Measurements from ENCODE around the gene PCF11.
"Not testable (repeated sequence)": the region's sequence is repeated elsewhere in the genome, so short reads cannot be mapped to it uniquely, and the experiment has no call there.

The PCF11 gene

DNA sequence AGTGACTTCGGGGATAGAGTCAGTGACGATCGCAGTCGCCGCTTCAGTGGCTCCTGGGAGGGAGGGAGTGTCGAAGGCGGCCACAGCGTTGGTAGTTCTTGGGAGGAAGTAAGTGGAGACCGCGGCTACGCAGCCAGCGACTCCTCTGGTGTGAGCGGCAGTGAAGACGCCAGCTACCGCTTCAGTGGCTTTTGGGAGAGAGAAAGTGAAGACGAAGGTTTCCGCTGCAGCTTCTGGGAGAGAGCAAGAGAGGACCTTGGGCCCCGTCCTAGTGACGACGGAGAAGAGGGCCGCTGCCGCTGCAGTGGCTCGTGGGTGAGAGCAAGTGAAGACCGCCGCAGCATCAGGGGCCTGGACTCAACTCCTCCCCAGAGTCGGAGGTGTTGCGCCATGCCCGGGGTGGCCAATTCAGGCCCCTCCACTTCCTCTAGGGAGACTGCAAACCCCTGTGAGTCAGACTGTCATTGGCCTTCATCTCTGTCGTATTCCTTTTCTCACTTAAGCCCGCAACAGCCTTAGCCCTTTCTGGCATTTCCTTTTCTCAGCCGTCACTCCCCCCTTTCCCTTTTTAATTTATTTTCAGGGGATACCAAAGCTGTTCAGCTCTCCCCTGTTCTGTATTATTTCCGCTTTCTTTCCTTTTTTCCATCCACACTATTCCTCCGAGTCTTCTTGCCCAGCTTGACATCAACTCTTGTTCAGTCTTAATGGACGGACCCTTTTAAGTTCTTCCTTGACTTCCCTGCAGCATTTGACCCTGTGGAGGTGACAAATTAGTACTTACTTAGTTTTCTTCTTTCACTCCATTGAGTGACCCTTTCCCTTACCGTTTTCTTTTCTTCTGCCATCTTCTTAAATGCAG, 37.6 kb downstream of the PCF11 start:
- peaks cover 10% of the 10 kb centered on the region for H3K36me3 ChIP-seq (ENCODE audit: insufficient read depth, low read length)
- peak overlapping the region; percentile 66 for H3K9ac ChIP-seq (ENCODE audit: low read length)
- H3K4me3 ChIP-seq (ENCODE audit: low read depth in 1 of 2, low read length in 2 of 2) = peak overlapping the region; percentile 66 to 92
- no peaks in the 10 kb centered on the region for H3K9me3 ChIP-seq (ENCODE audit: low read length)
- peak overlapping the region; percentile 87 for H3K27ac ChIP-seq (ENCODE audit: low read depth, low read length)
- H3K27me3 ChIP-seq (ENCODE audit: control insufficient read depth in 1 of 2, insufficient read depth in 2 of 2, low read length in 2 of 2) = no peaks in the 10 kb centered on the region
- peaks cover 39% of the 10 kb centered on the region for H3K4me1 ChIP-seq (ENCODE audit: insufficient read depth, low read length)

DNA sequence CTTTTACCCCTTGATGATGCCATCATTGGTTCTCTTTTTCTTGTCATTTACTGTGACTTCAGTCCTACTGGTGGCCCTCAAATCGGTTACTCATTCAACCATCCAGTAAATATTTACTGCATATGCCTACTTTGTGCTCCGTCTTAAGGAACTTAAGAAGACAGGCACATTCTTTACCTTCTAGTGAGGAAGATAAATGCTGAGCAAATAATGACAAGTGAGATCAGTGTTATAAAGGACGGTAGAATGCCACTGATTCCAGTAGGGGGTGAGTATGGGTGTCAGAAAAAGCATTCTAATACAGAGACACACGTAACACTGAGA, 38.2 kb downstream of the PCF11 start:
- H3K9me3 ChIP-seq (ENCODE audit: low read length) = no peaks in the 10 kb centered on the region
- H3K27me3 ChIP-seq (ENCODE audit: control insufficient read depth in 1 of 2, insufficient read depth in 2 of 2, low read length in 2 of 2) = no peaks in the 10 kb centered on the region
- H3K27ac ChIP-seq (ENCODE audit: low read depth, low read length) = peak overlapping the region; percentile 87
- peaks cover 39% of the 10 kb centered on the region for H3K4me1 ChIP-seq (ENCODE audit: insufficient read depth, low read length)
- H3K9ac ChIP-seq (ENCODE audit: low read length) = peak overlapping the region; percentile 66
- H3K4me3 ChIP-seq (ENCODE audit: low read depth in 1 of 2, low read length in 2 of 2) = peak overlapping the region in 1 of 2 donors; percentile 92
- peaks cover 7% of the 10 kb centered on the region for H3K36me3 ChIP-seq (ENCODE audit: insufficient read depth, low read length)

DNA sequence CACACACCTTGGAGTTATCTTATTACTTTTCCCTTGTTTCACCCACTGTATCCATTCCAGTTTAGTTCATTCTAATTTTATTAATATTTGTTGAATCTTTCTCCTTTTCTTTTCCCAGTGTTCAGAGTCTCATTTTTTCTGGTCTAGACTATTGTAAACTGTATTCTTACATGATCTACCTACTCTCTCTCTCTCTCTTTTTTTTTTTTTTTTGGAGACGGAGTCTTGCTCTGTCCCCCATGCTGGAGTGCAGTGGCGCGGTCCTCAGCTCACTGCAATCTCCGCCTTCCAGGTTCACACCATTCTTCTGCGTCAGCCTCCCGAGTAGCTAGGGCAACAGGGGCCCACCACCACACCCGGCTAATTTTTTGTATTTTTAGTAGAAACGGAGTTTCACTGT, 38.7 kb downstream of the PCF11 start:
- Histone ChIP-seq H3K9ac (ENCODE audit: low read length) (no peak overlapping the region), H3K9me3 (ENCODE audit: low read length) (no peaks in the 10 kb centered on the region), H3K27me3 (ENCODE audit: control insufficient read depth in 1 of 2, insufficient read depth in 2 of 2, low read length in 2 of 2) (no peaks in the 10 kb centered on the region), H3K36me3 (ENCODE audit: insufficient read depth, low read length) (peaks cover 4% of the 10 kb centered on the region), H3K4me1 (ENCODE audit: insufficient read depth, low read length) (peaks cover 39% of the 10 kb centered on the region), H3K27ac (ENCODE audit: low read depth, low read length) (no peak overlapping the region), H3K4me3 (ENCODE audit: low read depth in 1 of 2, low read length in 2 of 2) (no peak overlapping the region)

DNA sequence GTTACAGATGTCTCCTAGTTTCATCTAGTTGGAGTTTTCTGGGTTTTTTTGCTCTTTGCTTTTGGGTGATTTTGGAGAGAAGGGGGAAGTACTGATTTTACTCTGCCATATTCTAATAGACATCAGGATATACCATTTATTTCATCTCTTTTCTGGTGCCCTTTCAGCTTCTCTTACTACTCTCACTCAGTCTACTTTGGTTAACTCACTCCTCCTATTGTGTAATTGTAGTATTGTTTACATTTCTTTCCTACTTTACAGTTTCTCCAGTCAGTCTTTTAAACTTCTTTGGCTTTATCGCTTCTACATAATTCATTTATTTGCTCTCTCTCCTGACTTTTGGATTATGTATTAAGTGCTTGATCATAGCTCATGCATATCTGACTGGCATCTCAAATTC, 43.1 kb downstream of the PCF11 start:
- H3K27ac ChIP-seq (ENCODE audit: low read depth, low read length) = no peak overlapping the region
- H3K4me1 ChIP-seq (ENCODE audit: insufficient read depth, low read length) = peaks cover 23% of the 10 kb centered on the region
- no peaks in the 10 kb centered on the region for H3K9me3 ChIP-seq (ENCODE audit: low read length)
- H3K9ac ChIP-seq (ENCODE audit: low read length) = no peak overlapping the region
- H3K36me3 ChIP-seq (ENCODE audit: insufficient read depth, low read length) = peaks cover 8% of the 10 kb centered on the region
- no peaks in the 10 kb centered on the region for H3K27me3 ChIP-seq (ENCODE audit: control insufficient read depth in 1 of 2, insufficient read depth in 2 of 2, low read length in 2 of 2)
- no peak overlapping the region for H3K4me3 ChIP-seq (ENCODE audit: low read depth in 1 of 2, low read length in 2 of 2)

DNA sequence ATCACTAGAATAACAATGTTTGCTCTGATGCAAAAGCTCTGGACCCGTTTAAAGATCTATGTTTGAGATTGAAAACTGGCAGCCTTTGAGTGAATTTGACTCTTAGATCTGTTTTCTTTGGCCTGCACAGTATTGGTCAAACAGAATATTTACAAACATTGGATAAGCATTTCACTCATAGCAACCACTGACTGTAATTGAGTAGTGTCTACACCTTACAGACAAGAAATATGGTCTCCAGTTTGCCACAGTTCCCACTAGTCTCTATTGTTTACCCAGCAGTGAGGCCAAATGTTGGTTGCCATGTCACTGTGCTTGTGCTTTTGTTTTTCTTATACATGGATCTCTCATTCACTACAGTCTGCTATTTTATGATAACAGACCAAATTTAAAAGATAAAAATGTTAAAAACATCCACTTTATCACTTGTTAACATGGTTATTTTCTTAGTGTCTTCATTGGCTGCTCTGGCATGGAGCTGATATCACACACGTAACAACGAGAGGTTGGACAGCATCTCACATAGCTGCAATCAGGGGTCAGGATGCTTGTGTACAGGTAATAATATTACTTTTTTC, 48.8 kb downstream of the PCF11 start:
- no peak overlapping the region for H3K4me3 ChIP-seq (ENCODE audit: low read depth in 1 of 2, low read length in 2 of 2)
- no peaks in the 10 kb centered on the region for H3K4me1 ChIP-seq (ENCODE audit: insufficient read depth, low read length)
- no peak overlapping the region for H3K9ac ChIP-seq (ENCODE audit: low read length)
- H3K27me3 ChIP-seq (ENCODE audit: control insufficient read depth in 1 of 2, insufficient read depth in 2 of 2, low read length in 2 of 2) = no peaks in the 10 kb centered on the region
- no peak overlapping the region for H3K27ac ChIP-seq (ENCODE audit: low read depth, low read length)
- H3K9me3 ChIP-seq (ENCODE audit: low read length) = no peaks in the 10 kb centered on the region
- peaks cover 30% of the 10 kb centered on the region for H3K36me3 ChIP-seq (ENCODE audit: insufficient read depth, low read length)

DNA sequence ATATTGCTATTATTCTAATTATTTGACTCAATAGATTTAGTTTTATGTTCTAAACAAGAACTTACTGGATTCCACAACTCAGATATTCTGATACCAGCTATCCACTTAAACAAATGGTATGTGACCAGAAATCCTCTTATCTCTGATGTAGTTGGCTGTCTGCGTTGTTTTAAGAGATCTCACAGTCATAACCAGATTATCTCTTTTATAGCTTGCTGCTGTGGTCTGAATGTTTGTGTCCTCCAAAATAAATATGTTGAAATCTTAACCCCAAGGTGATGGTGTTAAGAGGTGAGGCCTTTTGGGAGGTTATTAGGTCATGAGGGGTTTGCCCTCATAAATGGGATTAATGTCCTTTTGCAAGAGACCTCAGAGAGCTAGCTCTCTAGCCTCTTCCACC, 49.3 kb downstream of the PCF11 start:
- no peak overlapping the region for H3K4me3 ChIP-seq (ENCODE audit: low read depth in 1 of 2, low read length in 2 of 2)
- no peaks in the 10 kb centered on the region for H3K27me3 ChIP-seq (ENCODE audit: control insufficient read depth in 1 of 2, insufficient read depth in 2 of 2, low read length in 2 of 2)
- H3K27ac ChIP-seq (ENCODE audit: low read depth, low read length) = no peak overlapping the region
- peaks cover 30% of the 10 kb centered on the region for H3K36me3 ChIP-seq (ENCODE audit: insufficient read depth, low read length)
- no peaks in the 10 kb centered on the region for H3K4me1 ChIP-seq (ENCODE audit: insufficient read depth, low read length)
- no peak overlapping the region for H3K9ac ChIP-seq (ENCODE audit: low read length)
- no peaks in the 10 kb centered on the region for H3K9me3 ChIP-seq (ENCODE audit: low read length)

DNA sequence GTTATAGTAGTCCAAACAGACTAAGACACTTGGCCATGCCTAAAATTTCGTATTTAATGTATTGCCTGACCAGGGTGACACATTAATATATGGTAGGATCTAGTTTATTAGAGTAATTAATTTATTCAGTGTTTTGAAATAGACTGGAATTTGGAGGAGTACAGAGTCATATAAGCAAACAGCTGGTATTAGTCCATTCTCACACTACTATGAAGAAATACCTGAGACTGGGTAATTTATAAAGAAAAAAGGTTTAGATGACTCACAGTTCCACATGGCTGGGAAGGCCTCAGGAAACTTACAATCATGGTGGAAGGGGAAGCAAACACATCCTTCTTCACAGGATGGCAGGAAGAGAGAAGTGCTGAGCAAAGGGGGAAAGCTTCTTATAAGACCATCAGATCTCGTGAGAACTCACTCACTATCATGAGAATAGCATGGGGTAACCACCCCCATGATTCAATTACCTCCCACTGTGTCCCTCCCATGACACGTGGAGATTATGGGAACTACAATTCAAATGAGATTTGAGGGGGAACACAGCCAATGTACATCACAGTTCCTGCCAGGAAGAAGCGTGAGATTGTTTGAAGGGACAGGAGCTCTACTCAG, 49.9 kb downstream of the PCF11 start:
- H3K36me3 ChIP-seq (ENCODE audit: insufficient read depth, low read length) = peaks cover 30% of the 10 kb centered on the region
- not testable (repeated sequence) for H3K4me3 ChIP-seq (ENCODE audit: low read depth in 1 of 2, low read length in 2 of 2); H3K4me1 ChIP-seq (ENCODE audit: insufficient read depth, low read length)

DNA sequence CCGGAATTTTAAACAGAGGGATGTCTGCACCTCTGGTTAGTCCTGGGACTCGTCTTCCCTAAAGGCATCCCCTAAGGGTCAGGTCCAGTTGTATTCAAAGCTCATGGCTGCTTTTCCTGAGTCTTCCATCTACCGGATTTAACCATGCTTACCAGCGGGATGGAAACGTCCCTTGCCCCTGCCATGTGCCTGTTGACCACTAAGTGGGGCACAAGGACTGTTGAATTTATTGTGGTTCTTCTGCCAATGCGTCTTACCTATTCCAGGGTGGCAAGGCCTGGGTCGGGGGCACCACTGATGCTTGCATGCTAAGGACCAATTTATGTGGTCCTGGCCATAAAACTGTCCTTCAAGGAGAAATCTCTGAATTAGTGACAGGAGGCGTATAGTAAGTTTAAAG, 62.2 kb downstream of the PCF11 start:
- Histone ChIP-seq H3K27ac (ENCODE audit: low read depth, low read length) (no peak overlapping the region), H3K4me1 (ENCODE audit: insufficient read depth, low read length) (no peaks in the 10 kb centered on the region), H3K4me3 (ENCODE audit: low read depth in 1 of 2, low read length in 2 of 2) (no peak overlapping the region), H3K9ac (ENCODE audit: low read length) (no peak overlapping the region), H3K36me3 (ENCODE audit: insufficient read depth, low read length) (no peaks in the 10 kb centered on the region), H3K9me3 (ENCODE audit: low read length) (no peaks in the 10 kb centered on the region), H3K27me3 (ENCODE audit: control insufficient read depth in 1 of 2, insufficient read depth in 2 of 2, low read length in 2 of 2) (no peaks in the 10 kb centered on the region)

More for the DNA sequence above, 49.9 kb downstream of the PCF11 start:
- H3K27ac ChIP-seq (ENCODE audit: low read depth, low read length); H3K9me3 ChIP-seq (ENCODE audit: low read length); H3K9ac ChIP-seq (ENCODE audit: low read length); H3K27me3 ChIP-seq (ENCODE audit: control insufficient read depth in 1 of 2, insufficient read depth in 2 of 2, low read length in 2 of 2): not testable (repeated sequence)

DNA sequence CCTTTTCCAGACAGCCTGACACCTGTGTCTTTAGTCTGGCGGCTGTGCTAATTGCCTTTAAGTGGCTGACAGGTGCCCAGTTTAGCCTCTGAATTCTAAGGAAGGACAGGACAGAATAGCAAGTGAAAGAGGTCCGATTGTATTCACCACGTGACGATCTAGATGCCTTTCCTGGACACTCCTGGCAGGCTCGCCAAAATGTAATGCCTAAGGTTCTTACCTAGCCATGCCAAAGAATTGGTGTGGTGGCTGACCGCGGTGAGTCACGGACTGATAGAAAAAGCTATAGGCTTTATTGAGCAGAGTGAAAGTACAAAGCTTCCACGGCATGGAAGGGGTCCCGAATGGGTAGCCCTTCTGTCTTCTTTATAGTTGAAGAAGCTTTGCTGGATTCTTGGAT, 63.3 kb downstream of the PCF11 start:
- Histone ChIP-seq H3K9me3 (ENCODE audit: low read length) (no peaks in the 10 kb centered on the region), H3K27me3 (ENCODE audit: control insufficient read depth in 1 of 2, insufficient read depth in 2 of 2, low read length in 2 of 2) (no peaks in the 10 kb centered on the region), H3K27ac (ENCODE audit: low read depth, low read length) (no peak overlapping the region), H3K36me3 (ENCODE audit: insufficient read depth, low read length) (no peaks in the 10 kb centered on the region), H3K4me3 (ENCODE audit: low read depth in 1 of 2, low read length in 2 of 2) (no peak overlapping the region), H3K4me1 (ENCODE audit: insufficient read depth, low read length) (no peaks in the 10 kb centered on the region), H3K9ac (ENCODE audit: low read length) (no peak overlapping the region)

DNA sequence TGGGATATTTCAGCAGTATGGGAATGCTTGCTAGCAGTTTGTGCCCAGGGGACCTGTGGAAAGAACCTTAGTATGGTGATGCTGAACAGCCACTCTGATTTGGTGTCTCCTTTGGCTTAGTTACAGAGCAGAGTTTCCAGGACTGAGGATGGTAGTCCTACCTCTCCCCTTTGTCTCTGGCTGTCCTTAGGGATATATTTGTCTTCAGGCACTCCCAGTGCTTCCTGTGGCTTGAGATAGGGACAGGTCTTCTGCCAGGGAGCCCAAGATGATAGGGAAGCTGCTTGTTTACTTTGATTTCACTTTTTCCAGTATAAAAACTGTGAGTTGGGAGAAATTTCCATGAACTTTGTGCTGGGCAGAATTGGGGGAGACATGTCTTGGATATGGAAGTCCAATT, 64.8 kb downstream of the PCF11 start:
- no peaks in the 10 kb centered on the region for H3K36me3 ChIP-seq (ENCODE audit: insufficient read depth, low read length)
- no peaks in the 10 kb centered on the region for H3K27me3 ChIP-seq (ENCODE audit: control insufficient read depth in 1 of 2, insufficient read depth in 2 of 2, low read length in 2 of 2)
- no peaks in the 10 kb centered on the region for H3K4me1 ChIP-seq (ENCODE audit: insufficient read depth, low read length)
- H3K9ac ChIP-seq (ENCODE audit: low read length) = no peak overlapping the region
- no peak overlapping the region for H3K4me3 ChIP-seq (ENCODE audit: low read depth in 1 of 2, low read length in 2 of 2)
- H3K9me3 ChIP-seq (ENCODE audit: low read length) = no peaks in the 10 kb centered on the region
- no peak overlapping the region for H3K27ac ChIP-seq (ENCODE audit: low read depth, low read length)

DNA sequence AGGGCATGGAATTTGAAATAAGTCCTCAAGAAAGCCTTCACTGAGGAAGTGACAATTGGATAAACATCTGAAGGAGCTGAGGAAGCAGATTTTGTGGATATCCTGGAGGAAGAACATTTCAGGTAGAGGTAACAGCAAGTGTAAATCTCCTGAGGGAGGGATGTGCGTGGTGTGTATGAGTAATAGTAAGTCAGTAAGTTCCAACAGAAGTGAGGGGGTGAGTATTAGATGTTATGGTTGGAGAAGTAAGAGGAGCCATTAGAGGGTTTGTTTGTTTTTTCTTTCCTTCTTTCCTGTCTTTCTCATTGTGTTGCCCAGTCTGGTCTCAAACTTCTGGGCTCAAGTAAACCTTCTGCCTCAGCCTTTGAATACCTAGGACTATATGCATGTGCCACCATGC, 65.6 kb downstream of the PCF11 start:
- no peak overlapping the region for H3K4me3 ChIP-seq (ENCODE audit: low read depth in 1 of 2, low read length in 2 of 2)
- no peaks in the 10 kb centered on the region for H3K36me3 ChIP-seq (ENCODE audit: insufficient read depth, low read length)
- no peaks in the 10 kb centered on the region for H3K4me1 ChIP-seq (ENCODE audit: insufficient read depth, low read length)
- H3K9me3 ChIP-seq (ENCODE audit: low read length) = no peaks in the 10 kb centered on the region
- no peak overlapping the region for H3K27ac ChIP-seq (ENCODE audit: low read depth, low read length)
- H3K9ac ChIP-seq (ENCODE audit: low read length) = no peak overlapping the region
- no peaks in the 10 kb centered on the region for H3K27me3 ChIP-seq (ENCODE audit: control insufficient read depth in 1 of 2, insufficient read depth in 2 of 2, low read length in 2 of 2)
